Measurements from ENCODE around the gene LILRB1.

LILRB1 gene

DNA sequence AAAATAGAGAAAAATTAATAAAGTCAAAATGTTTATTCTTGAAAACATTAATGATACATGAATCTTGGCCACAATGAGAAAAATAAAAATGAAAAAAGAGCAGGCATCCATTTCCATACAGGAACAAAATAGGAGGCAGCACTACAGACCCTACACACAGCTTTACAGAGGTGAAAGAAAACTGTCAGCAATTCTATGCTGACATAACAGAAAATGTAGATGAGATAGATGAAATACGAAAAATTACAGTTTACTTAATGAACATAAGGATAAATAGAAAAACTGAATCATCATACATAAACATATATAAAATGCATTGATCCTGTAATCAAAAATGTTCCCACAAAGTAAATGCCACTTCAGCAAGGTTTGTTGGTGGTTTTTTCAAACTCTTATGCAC, 38.1 kb downstream of the LILRB1 start:
- TF ChIP-seq, protein P1, sequence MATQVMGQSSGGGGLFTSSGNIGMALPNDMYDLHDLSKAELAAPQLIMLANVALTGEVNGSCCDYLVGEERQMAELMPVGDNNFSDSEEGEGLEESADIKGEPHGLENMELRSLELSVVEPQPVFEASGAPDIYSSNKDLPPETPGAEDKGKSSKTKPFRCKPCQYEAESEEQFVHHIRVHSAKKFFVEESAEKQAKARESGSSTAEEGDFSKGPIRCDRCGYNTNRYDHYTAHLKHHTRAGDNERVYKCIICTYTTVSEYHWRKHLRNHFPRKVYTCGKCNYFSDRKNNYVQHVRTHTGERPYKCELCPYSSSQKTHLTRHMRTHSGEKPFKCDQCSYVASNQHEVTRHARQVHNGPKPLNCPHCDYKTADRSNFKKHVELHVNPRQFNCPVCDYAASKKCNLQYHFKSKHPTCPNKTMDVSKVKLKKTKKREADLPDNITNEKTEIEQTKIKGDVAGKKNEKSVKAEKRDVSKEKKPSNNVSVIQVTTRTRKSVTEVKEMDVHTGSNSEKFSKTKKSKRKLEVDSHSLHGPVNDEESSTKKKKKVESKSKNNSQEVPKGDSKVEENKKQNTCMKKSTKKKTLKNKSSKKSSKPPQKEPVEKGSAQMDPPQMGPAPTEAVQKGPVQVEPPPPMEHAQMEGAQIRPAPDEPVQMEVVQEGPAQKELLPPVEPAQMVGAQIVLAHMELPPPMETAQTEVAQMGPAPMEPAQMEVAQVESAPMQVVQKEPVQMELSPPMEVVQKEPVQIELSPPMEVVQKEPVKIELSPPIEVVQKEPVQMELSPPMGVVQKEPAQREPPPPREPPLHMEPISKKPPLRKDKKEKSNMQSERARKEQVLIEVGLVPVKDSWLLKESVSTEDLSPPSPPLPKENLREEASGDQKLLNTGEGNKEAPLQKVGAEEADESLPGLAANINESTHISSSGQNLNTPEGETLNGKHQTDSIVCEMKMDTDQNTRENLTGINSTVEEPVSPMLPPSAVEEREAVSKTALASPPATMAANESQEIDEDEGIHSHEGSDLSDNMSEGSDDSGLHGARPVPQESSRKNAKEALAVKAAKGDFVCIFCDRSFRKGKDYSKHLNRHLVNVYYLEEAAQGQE (IDR thresholded peaks at IDR 0.05; ENCODE audit: insufficient replicate concordance, low read depth), result no peak
- no peak for TF ChIP-seq POLR2AphosphoS5 (IDR thresholded peaks at IDR 0.05; ENCODE audit: low read depth)
- TF ChIP-seq SPI1 (IDR thresholded peaks at IDR 0.05; ENCODE audit: borderline replicate concordance, low read depth), result no peak
- no peak for TF ChIP-seq GABPA (IDR thresholded peaks at IDR 0.05; ENCODE audit: low read depth)
- TF ChIP-seq, protein P2, sequence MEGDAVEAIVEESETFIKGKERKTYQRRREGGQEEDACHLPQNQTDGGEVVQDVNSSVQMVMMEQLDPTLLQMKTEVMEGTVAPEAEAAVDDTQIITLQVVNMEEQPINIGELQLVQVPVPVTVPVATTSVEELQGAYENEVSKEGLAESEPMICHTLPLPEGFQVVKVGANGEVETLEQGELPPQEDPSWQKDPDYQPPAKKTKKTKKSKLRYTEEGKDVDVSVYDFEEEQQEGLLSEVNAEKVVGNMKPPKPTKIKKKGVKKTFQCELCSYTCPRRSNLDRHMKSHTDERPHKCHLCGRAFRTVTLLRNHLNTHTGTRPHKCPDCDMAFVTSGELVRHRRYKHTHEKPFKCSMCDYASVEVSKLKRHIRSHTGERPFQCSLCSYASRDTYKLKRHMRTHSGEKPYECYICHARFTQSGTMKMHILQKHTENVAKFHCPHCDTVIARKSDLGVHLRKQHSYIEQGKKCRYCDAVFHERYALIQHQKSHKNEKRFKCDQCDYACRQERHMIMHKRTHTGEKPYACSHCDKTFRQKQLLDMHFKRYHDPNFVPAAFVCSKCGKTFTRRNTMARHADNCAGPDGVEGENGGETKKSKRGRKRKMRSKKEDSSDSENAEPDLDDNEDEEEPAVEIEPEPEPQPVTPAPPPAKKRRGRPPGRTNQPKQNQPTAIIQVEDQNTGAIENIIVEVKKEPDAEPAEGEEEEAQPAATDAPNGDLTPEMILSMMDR (IDR thresholded peaks at IDR 0.05; ENCODE audit: insufficient read depth, low read length), result no peak
- no peak for DNase-seq (ENCODE audit: low read depth in 1 of 2, low spot score in 1 of 2)
- Histone ChIP-seq H3K4me3 (replicated peaks; ENCODE audit: insufficient read depth, low read length) (no peak overlapping the region), H3K27ac (replicated peaks) (no peak overlapping the region), H3K27me3 (ENCODE audit: insufficient read depth, poor library complexity, severe bottlenecking) (peaks cover 5% of the 10 kb centered on the region)

DNA sequence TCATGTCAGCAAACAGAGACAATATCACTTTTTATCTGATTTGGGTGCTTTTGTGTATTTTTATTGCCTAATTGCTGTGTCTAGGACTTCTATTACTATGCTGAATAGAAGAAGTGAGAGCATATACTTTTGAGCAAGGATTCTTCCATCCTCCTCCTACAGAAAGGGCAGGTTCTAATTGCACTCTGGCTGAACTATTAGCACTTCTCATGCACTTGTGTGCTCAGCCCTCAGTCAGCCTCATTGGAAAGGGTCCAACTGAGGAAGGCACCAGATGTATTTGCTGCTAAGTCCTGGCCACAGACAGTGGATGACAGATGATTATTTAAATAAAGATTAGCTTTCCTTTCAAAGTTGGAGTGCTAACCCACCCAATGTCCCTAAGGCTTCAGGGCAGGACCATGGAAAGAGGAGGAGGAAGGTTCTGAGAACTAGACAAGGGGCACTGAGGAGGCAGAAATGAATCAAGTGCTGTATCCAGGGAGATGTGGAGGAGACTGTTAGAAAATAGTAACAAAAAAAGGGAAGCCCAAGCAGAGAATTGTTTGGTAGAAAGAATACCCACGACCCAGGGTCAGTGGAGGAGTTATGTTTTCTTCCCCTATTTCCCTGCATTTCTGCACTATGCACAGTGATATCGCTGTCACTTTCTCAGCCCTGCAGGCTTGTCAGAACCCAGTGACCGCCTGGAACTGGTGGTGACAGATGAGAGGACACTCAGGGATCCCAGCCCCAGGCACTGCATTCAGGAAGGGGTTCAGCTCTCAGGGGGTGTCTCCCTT, 40.5 kb downstream of the LILRB1 start:
- Histone ChIP-seq H3K4me3 (replicated peaks; ENCODE audit: insufficient read depth, low read length) (no peak overlapping the region), H3K27me3 (ENCODE audit: insufficient read depth, poor library complexity, severe bottlenecking) (peaks cover 5% of the 10 kb centered on the region)
- no peak for DNase-seq (ENCODE audit: low read depth in 1 of 2, low spot score in 1 of 2)

DNA sequence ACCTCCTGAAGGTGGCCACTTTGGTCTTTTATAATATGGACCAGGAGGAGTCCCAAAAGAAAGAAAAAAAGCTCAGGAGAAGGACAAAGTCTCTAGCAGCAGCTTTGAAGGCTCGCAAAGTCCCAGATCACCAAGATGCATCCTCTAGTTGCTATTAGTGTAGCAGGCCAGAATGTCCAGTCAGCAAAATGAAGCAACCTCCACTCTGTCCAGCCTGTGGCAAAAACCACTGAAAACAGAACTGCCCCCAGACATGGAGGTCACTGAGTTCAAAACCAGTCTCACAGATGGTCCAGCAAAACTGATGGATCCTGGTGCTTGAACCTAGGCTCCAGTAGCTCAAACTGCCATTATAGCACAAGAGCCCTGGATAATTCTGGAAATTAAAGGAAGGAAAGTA, 42.9 kb downstream of the LILRB1 start:
- no peak overlapping the region for H3K4me3 ChIP-seq (replicated peaks; ENCODE audit: insufficient read depth, low read length)
- no peak overlapping the region for H3K27ac ChIP-seq (replicated peaks)
- no peak for DNase-seq (ENCODE audit: low read depth in 1 of 2, low spot score in 1 of 2)
- H3K27me3 ChIP-seq (ENCODE audit: insufficient read depth, poor library complexity, severe bottlenecking), result peaks cover 5% of the 10 kb centered on the region
- TF ChIP-seq SPI1 (IDR thresholded peaks at IDR 0.05; ENCODE audit: borderline replicate concordance, low read depth) (no peak), GABPA (IDR thresholded peaks at IDR 0.05; ENCODE audit: low read depth) (no peak), POLR2AphosphoS5 (IDR thresholded peaks at IDR 0.05; ENCODE audit: low read depth) (no peak)
- TF ChIP-seq, protein P1 (IDR thresholded peaks at IDR 0.05; ENCODE audit: insufficient replicate concordance, low read depth), result no peak
- TF ChIP-seq, protein P2 (IDR thresholded peaks at IDR 0.05; ENCODE audit: insufficient read depth, low read length), result no peak

More for the DNA sequence above, 40.5 kb downstream of the LILRB1 start:
- H3K27ac ChIP-seq (replicated peaks), result no peak overlapping the region
- TF ChIP-seq, protein P1 (IDR thresholded peaks at IDR 0.05; ENCODE audit: insufficient replicate concordance, low read depth), result no peak
- peak; percentile 22; the same call in 1 of the 2 replicates for TF ChIP-seq SPI1 (IDR thresholded peaks at IDR 0.05; ENCODE audit: borderline replicate concordance, low read depth)
